Body of pancreas (tissue), 4 donors: ENCODE results near the gene SFXN3. TPM values are rescaled to one million over a fixed set of nuclear protein-coding genes. Genes with fewer than 3 reads are reported as not detected.
A peak's percentile ranks its signal among the peaks of the same experiment; 100 is the strongest.

ENCODE experiments used
- ATAC-seq: fragments of 150-250 bp; one replicate; pipeline ENCODE4 v1.9.1; 2016
- DNase-seq, 4 donors: peaks; one replicate each; pipeline ENCODE4 v3.0.0-alpha.2; 2019
- H3K27ac ChIP-seq, 4 donors: fragments of 200-600 bp; sonication (generic); 1 replicate in 3 of 4; 2 replicates in 1 of 4; pipeline versions ENCODE4 v1.5.1 to v1.6.1; 2016 to 2019; ENCODE audit warnings: mild to moderate bottlenecking in 1 of 4, mixed read lengths in 1 of 4, moderate library complexity in 1 of 4
- H3K27me3 ChIP-seq, 2 donors: fragments of 200-600 bp; sonication (generic); one replicate each; pipeline ENCODE4 v1.6.0; 2016; ENCODE audit warnings: mild to moderate bottlenecking in 1 of 2
- H3K36me3 ChIP-seq, 2 donors: fragments of 200-600 bp; sonication (generic); replicated peaks in 1 of 2; 2 replicates each; pipeline ENCODE4 v1.5.1; 2016; ENCODE audit warnings: low read depth in 2 of 2; ENCODE audit not compliant: insufficient read depth in 1 of 2
- H3K4me1 ChIP-seq: fragments of 200-600 bp; sonication (generic); one replicate; pipeline ENCODE4 v1.6.0; 2016
- H3K4me3 ChIP-seq, 2 donors: fragments of 200-600 bp; sonication (generic); 1 replicate in 1 of 2; 2 replicates in 1 of 2; pipeline ENCODE4 v1.5.1; 2016 to 2019
- H3K9me3 ChIP-seq, 3 donors: fragments of 200-600 bp; sonication (generic); 1 replicate in 2 of 3; 2 replicates in 1 of 3; pipeline ENCODE4 v1.5.1; 2016
- CTCF ChIP-seq, 7 experiments: fragments of 450-650 bp in 4 of 7; fragments of 200-600 bp in 3 of 7; sonication (generic) in 3 of 7; IDR thresholded peaks; one replicate each; pipeline ENCODE4 v1.5.1; 2016 to 2019; ENCODE audit warnings: antibody characterized with exemption in 7 of 7
- POLR2A ChIP-seq, 3 donors: fragments of 450-650 bp; IDR thresholded peaks; one replicate each; pipeline ENCODE4 v1.6.1; 2016; ENCODE audit warnings: antibody characterized with exemption in 3 of 3, mild to moderate bottlenecking in 2 of 3
- WGBS, 2 donors: methylation state at CpG; one replicate each; pipeline ENCODE4 v1.1.5; 2017; 5-methylcytosine and 5-hydroxymethylcytosine counted together
- intact Hi-C: fragments of 100-400 bp; cut with DNase I; formaldehyde crosslinking; loops from one replicate; pipeline ENCODE4 v1.15.1; 2023
- total RNA-seq, 2 donors: library from RNA; depleted of rRNA; stranded (reverse); fragments of >200 nt; gene quantifications; one replicate each; pipeline ENCODE4 v1.1.0, GENCODE V29; 2016

Gene SFXN3
- total RNA-seq, 2 donors from 2014 or later = 23.4 to 61.7 TPM

- Histone ChIP-seq H3K27ac (peak within 1 kb of the TSS; percentile 87 to 98 (median 97)), H3K27me3 (no peaks in the 10 kb centered on the region), H3K4me1 (peaks cover 49% of the 10 kb centered on the region), H3K36me3 (no peaks in the 10 kb centered on the region), H3K9me3 (no peaks in the 10 kb centered on the region), H3K4me3 (peak within 1 kb of the TSS; percentile 18 to 31)
- ATAC-seq = peak; percentile 41
- intact Hi-C loops = no loop called here
- TF ChIP-seq POLR2A (IDR thresholded peaks at IDR 0.05) (no peak), CTCF (IDR thresholded peaks at IDR 0.05) (no peak)
- no peak for DNase-seq
- 0 to 1% methylated on average over 3 to 43 of the region's 44 CpGs for WGBS, 2 donors
Observed at GRCh38 chr10:100999742-101000126, 31.3 kb upstream of the SFXN3 start, which contains the start of gene LZTS2. Gene LZTS2 (plus strand): TSS chr10:100999808. CDS start chr10:101002539, 2,731 bp downstream.

- Histone ChIP-seq H3K27ac (peak overlapping the region; percentile 81 to 98 (median 97)), H3K27me3 (no peaks in the 10 kb centered on the region), H3K4me3 (peak overlapping the region in 1 of 2 donors; percentile 19), H3K36me3 (peaks cover under 1 to 2% of the 10 kb centered on the region in 2 donors), H3K4me1 (peaks cover 49% of the 10 kb centered on the region), H3K9me3 (no peaks in the 10 kb centered on the region)
- DNase-seq (peak in 3 of 4 donors; percentile 33 to 42 (median 36)), ATAC-seq (no peak)
- TF ChIP-seq POLR2A (IDR thresholded peaks at IDR 0.05) (no peak), CTCF (IDR thresholded peaks at IDR 0.05) (no peak)
- intact Hi-C loops = no loop called here
- 18 to 25% methylated on average over 18 to 19 of the region's 19 CpGs for WGBS, 2 donors
Observed at GRCh38 chr10:101000127-101000914, 30.7 kb upstream of the SFXN3 start.

GRCh38 chr10:101000915-101001658 lies 29.9 kb upstream of the SFXN3 start:
- peak in 2 of 3 donors; percentile 49 to 61 for TF ChIP-seq POLR2A (IDR thresholded peaks at IDR 0.05)
- no peak for TF ChIP-seq CTCF (IDR thresholded peaks at IDR 0.05)
- no peak overlapping the region for H3K4me3 ChIP-seq
- DNase-seq (peak; percentile 59 to 81 (median 74)), ATAC-seq (no peak)
- no peaks in the 10 kb centered on the region for H3K27me3 ChIP-seq
- intact Hi-C loops = no loop called here
- H3K36me3 ChIP-seq = peaks cover 4 to 5% of the 10 kb centered on the region in 2 donors
- peaks cover 49% of the 10 kb centered on the region for H3K4me1 ChIP-seq
- no peaks in the 10 kb centered on the region for H3K9me3 ChIP-seq
- peak overlapping the region; percentile 81 to 98 (median 97) for H3K27ac ChIP-seq
- 46 to 60% methylated on average over 11 to 12 of the region's 12 CpGs for WGBS, 2 donors

- no peak for ATAC-seq
- Histone ChIP-seq H3K9me3 (no peaks in the 10 kb centered on the region), H3K36me3 (peaks cover 4 to 5% of the 10 kb centered on the region in 2 donors), H3K4me1 (peaks cover 45% of the 10 kb centered on the region), H3K27me3 (no peaks in the 10 kb centered on the region), H3K4me3 (no peak overlapping the region), H3K27ac (peak overlapping the region in 3 of 4 donors; percentile 81 to 97 (median 97))
- no peak for TF ChIP-seq CTCF (IDR thresholded peaks at IDR 0.05)
- DNase-seq = no peak
- 68% methylated on average over 5 of the region's 5 CpGs; no CpG with 5 or more reads in 1 of the 2 donors for WGBS, 2 donors
- intact Hi-C loops = no loop called here
Observed at GRCh38 chr10:101001659-101002035, 29.4 kb upstream of the SFXN3 start.
